NCI-H345 treated with DMSO at 0.1 percent for 48 hours (cell line): Measurements from ENCODE around the gene PPP1R17.

Experiments
- DNase-seq: peaks from one replicate; lab custom pipeline; 2025; ENCODE audit not compliant: unreplicated experiment; lab: John Stamatoyannopoulos, UW

Gene PPP1R17

GRCh38 chr7:31695859-31696614, 9.0 kb downstream of the PPP1R17 start:
- no peak for DNase-seq

GRCh38 chr7:31699050-31699449, 12.0 kb downstream of the PPP1R17 start:
- DNase-seq: no peak

GRCh38 chr7:31702354-31702753, 15.3 kb downstream of the PPP1R17 start:
- DNase-seq: no peak

- DNase-seq: no peak
These were observed 18.4 kb downstream of the PPP1R17 start for GRCh38 chr7:31705377-31705776.

GRCh38 chr7:31707089-31707488, 20.1 kb downstream of the PPP1R17 start:
- no peak for DNase-seq

GRCh38 chr7:31710171-31710570, 23.2 kb downstream of the PPP1R17 start:
- no peak for DNase-seq

GRCh38 chr7:31716355-31716754, 29.3 kb downstream of the PPP1R17 start:
- DNase-seq: no peak

- DNase-seq: no peak
These were observed 33.4 kb downstream of the PPP1R17 start for GRCh38 chr7:31720366-31720765.

- no peak for DNase-seq
These were observed 37.7 kb downstream of the PPP1R17 start for GRCh38 chr7:31724696-31725095.

GRCh38 chr7:31729195-31729804, 42.3 kb downstream of the PPP1R17 start:
- DNase-seq: no peak

GRCh38 chr7:31734456-31734855, 47.4 kb downstream of the PPP1R17 start:
- no peak for DNase-seq

- DNase-seq: peak; percentile 51
These were observed 49.3 kb downstream of the PPP1R17 start for GRCh38 chr7:31735991-31736982.

- no peak for DNase-seq
These were observed 54.8 kb downstream of the PPP1R17 start for GRCh38 chr7:31741852-31742251.

GRCh38 chr7:31744294-31744874, 57.4 kb downstream of the PPP1R17 start:
- DNase-seq: peak; percentile 44

- DNase-seq: no peak
These were observed 60.5 kb downstream of the PPP1R17 start for GRCh38 chr7:31747553-31747952.

GRCh38 chr7:31748084-31748483, 61.1 kb downstream of the PPP1R17 start:
- no peak for DNase-seq

GRCh38 chr7:31751726-31752125, 64.7 kb downstream of the PPP1R17 start:
- no peak for DNase-seq
